Dendritic cell treated with granulocyte-macrophage colony-stimulating factor and Interleukin-4, amounts not matched to agents 40 ng/mL and 50 ng/mL, for 4 days (primary cell): ENCODE data around the gene ANKRD13D.

Experiments
- H3K27ac Mint-ChIP-seq: one replicate; pipeline ENCODE4 v1.8.0; 2022; ENCODE audit warnings: mild to moderate bottlenecking, mixed read lengths
- H3K27me3 Mint-ChIP-seq: one replicate; pipeline ENCODE4 v1.8.0; 2022; ENCODE audit warnings: mild to moderate bottlenecking, mixed read lengths
- H3K36me3 Mint-ChIP-seq: one replicate; pipeline ENCODE4 v1.8.0; 2022; ENCODE audit warnings: low read depth, mixed read lengths
- H3K4me1 Mint-ChIP-seq: one replicate; pipeline ENCODE4 v1.8.0; 2022; ENCODE audit warnings: low read depth, mixed read lengths
- H3K4me3 Mint-ChIP-seq: one replicate; pipeline ENCODE4 v1.8.0; 2022; ENCODE audit warnings: mild to moderate bottlenecking, moderate library complexity, mixed read lengths
- H3K9me3 Mint-ChIP-seq: one replicate; pipeline ENCODE4 v1.8.0; 2022; ENCODE audit warnings: mixed read lengths
- intact Hi-C: fragments of 100-400 bp; cut with micrococcal nuclease; formaldehyde crosslinking; loops from one replicate; pipeline ENCODE4 v1.15.0; 2022

ANKRD13D gene

DNA sequence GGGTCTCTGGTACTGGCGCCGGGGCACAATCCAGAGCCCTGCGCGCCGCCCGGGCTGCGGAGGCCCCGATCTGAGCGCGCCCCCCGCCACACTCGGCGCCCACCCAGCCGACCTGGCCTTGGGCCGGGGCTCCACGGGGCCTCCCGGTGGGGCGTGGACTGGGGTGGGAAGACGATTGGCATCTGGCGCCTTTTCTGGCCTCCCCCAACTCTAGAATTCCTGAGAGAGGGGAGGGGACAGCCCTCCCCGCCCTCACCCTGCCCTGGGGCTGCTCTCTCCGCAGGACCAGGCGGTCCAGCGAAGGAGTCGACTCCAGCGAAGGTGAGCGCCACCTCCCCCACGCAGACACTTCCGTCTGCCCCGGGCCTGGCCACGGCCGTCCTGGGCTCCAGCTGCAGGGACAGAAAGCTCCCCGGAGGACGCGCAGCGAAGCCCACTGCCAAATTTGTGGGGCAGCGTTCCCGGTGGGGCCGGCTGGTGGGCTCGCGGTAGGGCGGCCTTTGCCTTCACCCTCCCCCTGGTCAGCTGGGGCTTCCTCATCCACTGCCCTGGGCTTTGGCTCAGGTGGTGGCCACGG is 14.8 kb downstream of the ANKRD13D start:
- H3K4me1 Mint-ChIP-seq = peaks cover 60% of the 10 kb centered on the region
- no peaks in the 10 kb centered on the region for H3K27me3 Mint-ChIP-seq
- intact Hi-C loops = loop anchor here (1.0 kb wide), 1 partner anchor 15 kb away; the partner anchor contains the start of gene ANKRD13D
- H3K4me3 Mint-ChIP-seq = peak overlapping the region; percentile 78
- no peaks in the 10 kb centered on the region for H3K9me3 Mint-ChIP-seq
- H3K36me3 Mint-ChIP-seq = peaks cover 84% of the 10 kb centered on the region
- H3K27ac Mint-ChIP-seq = peak overlapping the region; percentile 83

GRCh38 chr11:67304511-67305113 is 15.5 kb downstream of the ANKRD13D start:
- no peaks in the 10 kb centered on the region for H3K27me3 Mint-ChIP-seq
- no peaks in the 10 kb centered on the region for H3K9me3 Mint-ChIP-seq
- intact Hi-C loops = no loop called here
- H3K4me1 Mint-ChIP-seq = peaks cover 53% of the 10 kb centered on the region
- peak overlapping the region; percentile 78 for H3K4me3 Mint-ChIP-seq
- peak overlapping the region; percentile 83 for H3K27ac Mint-ChIP-seq
- H3K36me3 Mint-ChIP-seq = peaks cover 84% of the 10 kb centered on the region

GRCh38 chr11:67306769-67307544 is 17.9 kb downstream of the ANKRD13D start:
- Mint-ChIP-seq H3K9me3 (no peaks in the 10 kb centered on the region), H3K4me1 (peaks cover 41% of the 10 kb centered on the region), H3K27ac (peak overlapping the region; percentile 30), H3K4me3 (no peak overlapping the region), H3K36me3 (peaks cover 84% of the 10 kb centered on the region), H3K27me3 (no peaks in the 10 kb centered on the region)
- intact Hi-C loops = no loop called here

GRCh38 chr11:67307545-67308001 is 18.5 kb downstream of the ANKRD13D start:
- Mint-ChIP-seq H3K36me3 (peaks cover 79% of the 10 kb centered on the region), H3K4me3 (no peak overlapping the region), H3K27ac (peak overlapping the region; percentile 30), H3K4me1 (peaks cover 41% of the 10 kb centered on the region), H3K27me3 (no peaks in the 10 kb centered on the region), H3K9me3 (no peaks in the 10 kb centered on the region)
- intact Hi-C loops = no loop called here

DNA sequence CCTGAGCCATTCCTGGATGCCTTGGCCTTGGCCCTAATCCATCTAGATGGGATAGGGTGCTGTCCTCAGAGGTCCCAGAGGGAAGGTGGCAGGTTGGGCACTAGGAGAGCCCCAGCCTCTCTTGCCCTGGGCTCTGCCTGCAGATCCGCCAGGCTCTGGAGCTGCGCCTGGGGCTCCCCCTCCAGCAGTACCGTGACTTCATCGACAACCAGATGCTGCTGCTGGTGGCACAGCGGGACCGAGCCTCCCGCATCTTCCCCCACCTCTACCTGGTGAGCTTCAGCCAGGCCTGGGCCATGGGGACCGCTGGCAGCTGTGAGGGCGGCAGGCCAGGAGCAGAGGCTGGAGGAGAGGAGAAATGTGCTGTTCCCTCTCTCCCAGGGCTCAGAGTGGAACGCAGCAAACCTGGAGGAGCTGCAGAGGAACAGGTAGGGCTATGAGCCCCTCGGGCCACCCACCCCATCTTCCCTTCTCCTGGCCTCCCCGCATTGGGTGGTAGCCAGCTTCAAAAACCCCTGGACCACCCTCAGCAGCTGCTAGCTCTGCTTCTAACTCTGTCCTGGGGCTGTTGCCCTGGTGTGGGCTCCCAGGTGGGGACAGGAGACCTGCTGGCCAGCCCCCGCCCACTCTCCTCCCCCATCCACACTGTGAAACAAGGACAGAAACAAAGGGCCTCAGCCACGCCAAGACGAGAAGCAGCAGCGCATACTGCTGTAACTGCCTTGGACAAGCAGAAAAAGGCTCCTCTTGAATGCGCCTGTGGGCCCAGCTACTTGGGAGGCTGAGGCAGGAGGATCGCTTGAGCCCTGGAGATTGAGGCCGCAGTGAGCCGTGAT is 19.1 kb downstream of the ANKRD13D start:
- H3K36me3 Mint-ChIP-seq = peaks cover 76% of the 10 kb centered on the region
- H3K4me3 Mint-ChIP-seq = no peak overlapping the region
- no peak overlapping the region for H3K27ac Mint-ChIP-seq
- no peaks in the 10 kb centered on the region for H3K9me3 Mint-ChIP-seq
- intact Hi-C loops = no loop called here
- peaks cover 43% of the 10 kb centered on the region for H3K4me1 Mint-ChIP-seq
- H3K27me3 Mint-ChIP-seq = no peaks in the 10 kb centered on the region

DNA sequence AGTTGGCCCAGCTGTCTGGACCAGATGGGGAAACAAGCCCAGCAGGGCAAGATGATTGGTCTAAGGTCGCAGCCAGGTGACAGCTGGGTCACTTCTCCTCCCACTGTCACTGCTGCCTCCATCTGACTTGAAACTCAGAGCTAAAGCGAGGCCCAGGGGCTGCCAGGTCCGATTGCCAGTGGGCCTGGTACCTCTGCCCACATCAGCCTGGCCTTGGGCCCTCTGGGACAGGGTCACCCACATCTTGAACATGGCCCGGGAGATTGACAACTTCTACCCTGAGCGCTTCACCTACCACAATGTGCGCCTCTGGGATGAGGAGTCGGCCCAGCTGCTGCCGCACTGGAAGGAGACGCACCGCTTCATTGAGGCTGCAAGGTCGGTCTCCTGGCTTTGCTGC is 20.1 kb downstream of the ANKRD13D start:
- no peak overlapping the region for H3K4me3 Mint-ChIP-seq
- no peaks in the 10 kb centered on the region for H3K27me3 Mint-ChIP-seq
- peaks cover 49% of the 10 kb centered on the region for H3K4me1 Mint-ChIP-seq
- H3K36me3 Mint-ChIP-seq = peaks cover 76% of the 10 kb centered on the region
- intact Hi-C loops = no loop called here
- H3K9me3 Mint-ChIP-seq = no peaks in the 10 kb centered on the region
- no peak overlapping the region for H3K27ac Mint-ChIP-seq

GRCh38 chr11:67309661-67310061 is 20.6 kb downstream of the ANKRD13D start:
- H3K36me3 Mint-ChIP-seq = peaks cover 75% of the 10 kb centered on the region
- H3K4me1 Mint-ChIP-seq = peaks cover 49% of the 10 kb centered on the region
- no peaks in the 10 kb centered on the region for H3K9me3 Mint-ChIP-seq
- no peak overlapping the region for H3K4me3 Mint-ChIP-seq
- H3K27ac Mint-ChIP-seq = no peak overlapping the region
- no peaks in the 10 kb centered on the region for H3K27me3 Mint-ChIP-seq
- intact Hi-C loops = no loop called here

GRCh38 chr11:67310246-67311050 is 21.3 kb downstream of the ANKRD13D start:
- Mint-ChIP-seq H3K9me3 (no peaks in the 10 kb centered on the region), H3K36me3 (peaks cover 67% of the 10 kb centered on the region), H3K4me1 (peaks cover 41% of the 10 kb centered on the region), H3K4me3 (no peak overlapping the region), H3K27ac (no peak overlapping the region), H3K27me3 (no peaks in the 10 kb centered on the region)
- intact Hi-C loops = no loop called here

- intact Hi-C loops = no loop called here
- H3K27ac Mint-ChIP-seq = no peak overlapping the region
These were observed 22.0 kb downstream of the ANKRD13D start for GRCh38 chr11:67311051-67311555.

GRCh38 chr11:67311556-67312082 is 22.5 kb downstream of the ANKRD13D start:
- H3K27me3 Mint-ChIP-seq = no peaks in the 10 kb centered on the region
- intact Hi-C loops = no loop called here

More at GRCh38 chr11:67311051-67311555, 22.0 kb downstream of the ANKRD13D start:
- no peaks in the 10 kb centered on the region for H3K27me3 Mint-ChIP-seq
- no peaks in the 10 kb centered on the region for H3K9me3 Mint-ChIP-seq
- no peak overlapping the region for H3K4me3 Mint-ChIP-seq
- H3K36me3 Mint-ChIP-seq = peaks cover 60% of the 10 kb centered on the region
- peaks cover 38% of the 10 kb centered on the region for H3K4me1 Mint-ChIP-seq

GRCh38 chr11:67312187-67313021 is 23.3 kb downstream of the ANKRD13D start:
- H3K27ac Mint-ChIP-seq = peak overlapping the region; percentile 41
- intact Hi-C loops = no loop called here
- no peaks in the 10 kb centered on the region for H3K9me3 Mint-ChIP-seq
- H3K27me3 Mint-ChIP-seq = no peaks in the 10 kb centered on the region
- H3K4me3 Mint-ChIP-seq = peak overlapping the region; percentile 48
- peaks cover 52% of the 10 kb centered on the region for H3K36me3 Mint-ChIP-seq
- H3K4me1 Mint-ChIP-seq = peaks cover 38% of the 10 kb centered on the region

More at GRCh38 chr11:67311556-67312082, 22.5 kb downstream of the ANKRD13D start:
- Mint-ChIP-seq H3K4me3 (no peak overlapping the region), H3K27ac (no peak overlapping the region), H3K36me3 (peaks cover 55% of the 10 kb centered on the region), H3K9me3 (no peaks in the 10 kb centered on the region), H3K4me1 (peaks cover 38% of the 10 kb centered on the region)
